GM23338 (cell line): Measurements from ENCODE around the gene FAM174C.

Experiments used
- CREB1 ChIP-seq: fragments of 250-450 bp; sonication (Bioruptor Pico); IDR thresholded peaks from 2 replicates; pipeline ENCODE4 v1.5.0; 2020; ENCODE audit warnings: low read depth, mild to moderate bottlenecking, moderate library complexity
- EZH2 ChIP-seq: fragments of 200-600 bp; sonication (generic); IDR thresholded peaks from one replicate; pipeline ENCODE4 v1.8.0; 2017; ENCODE audit warnings: antibody characterized with exemption, mild to moderate bottlenecking, low read depth; ENCODE audit not compliant: unreplicated experiment
- EZH2phosphoT487 ChIP-seq: fragments of 200-600 bp; sonication (generic); IDR thresholded peaks from one replicate; pipeline ENCODE4 v1.8.1; 2018; ENCODE audit warnings: antibody characterized with exemption; ENCODE audit not compliant: unreplicated experiment
- JUNB ChIP-seq: IDR thresholded peaks from one replicate; pipeline ENCODE4 v1.6.1; 2016; ENCODE audit warnings: antibody characterized with exemption; ENCODE audit not compliant: unreplicated experiment
- POLR2AphosphoS5 ChIP-seq: IDR thresholded peaks from 2 replicates; pipeline ENCODE4 v1.6.1; 2016; ENCODE audit warnings: antibody characterized with exemption, low read depth
- STAT1 ChIP-seq: IDR thresholded peaks from one replicate; pipeline ENCODE4 v1.6.1; 2016; ENCODE audit warnings: antibody characterized with exemption; ENCODE audit not compliant: unreplicated experiment
- ZNF114 ChIP-seq: fragments of 250-450 bp; sonication (Bioruptor Pico); IDR thresholded peaks from 2 replicates; pipeline ENCODE4 v1.5.0; 2020; ENCODE audit warnings: mild to moderate bottlenecking, moderate library complexity
- TF ChIP-seq, protein P1 (sequence below), 2 experiments: fragments of 200-600 bp in 1 of 2; sonication (generic) in 1 of 2; conservative IDR thresholded peaks; 2 replicates each; pipeline versions ENCODE4 v1.5.1 to v1.6.1; 2016 to 2017; ENCODE audit warnings: antibody characterized with exemption in 2 of 2, low read depth in 2 of 2, mild to moderate bottlenecking in 2 of 2, moderate library complexity in 1 of 2
- TF ChIP-seq, protein P2 (sequence below): IDR thresholded peaks from one replicate; pipeline ENCODE4 v1.6.1; 2018; ENCODE audit warnings: antibody characterized with exemption; ENCODE audit not compliant: unreplicated experiment
- TF ChIP-seq, protein P3 (sequence below): IDR thresholded peaks from 2 replicates; pipeline ENCODE4 v1.6.1; 2016; ENCODE audit warnings: antibody characterized with exemption
- TF ChIP-seq, protein P4 (sequence below): fragments of 250-450 bp; sonication (Bioruptor Pico); IDR thresholded peaks from 2 replicates; pipeline ENCODE4 v1.5.0; 2020; ENCODE audit warnings: mild to moderate bottlenecking, moderate library complexity

DNA sequence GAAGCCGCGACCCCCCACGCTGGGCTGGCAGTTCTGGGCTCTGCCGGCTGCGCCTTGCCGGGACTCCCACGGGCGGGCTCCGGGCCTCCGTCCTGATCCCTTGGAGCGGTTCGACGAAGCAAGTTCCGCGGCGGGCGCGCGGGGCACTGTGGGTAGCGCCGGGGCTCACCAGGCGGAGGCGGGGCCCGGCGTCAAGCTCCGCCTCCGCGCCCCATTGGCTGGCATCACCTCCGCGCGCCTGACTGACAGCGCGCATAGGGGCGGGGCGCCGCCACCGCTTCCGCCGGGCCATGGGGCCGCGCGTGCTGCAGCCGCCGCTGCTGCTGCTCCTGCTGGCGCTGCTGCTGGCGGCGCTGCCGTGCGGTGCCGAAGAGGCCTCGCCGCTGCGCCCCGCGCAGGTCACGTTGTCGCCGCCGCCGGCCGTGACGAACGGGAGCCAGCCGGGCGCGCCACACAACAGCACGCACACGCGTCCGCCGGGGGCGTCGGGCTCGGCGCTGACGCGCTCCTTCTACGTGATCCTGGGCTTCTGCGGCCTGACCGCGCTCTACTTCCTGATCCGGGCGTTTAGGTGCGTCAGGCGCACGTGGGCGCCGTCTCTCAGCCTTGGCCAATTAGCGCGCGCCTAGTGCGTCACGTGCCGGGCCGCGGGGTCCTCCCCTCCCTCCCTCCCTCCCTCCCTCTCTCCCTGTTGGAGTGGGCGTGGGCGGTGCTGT is at the start of gene FAM174C:
- TF ChIP-seq, protein P1, sequence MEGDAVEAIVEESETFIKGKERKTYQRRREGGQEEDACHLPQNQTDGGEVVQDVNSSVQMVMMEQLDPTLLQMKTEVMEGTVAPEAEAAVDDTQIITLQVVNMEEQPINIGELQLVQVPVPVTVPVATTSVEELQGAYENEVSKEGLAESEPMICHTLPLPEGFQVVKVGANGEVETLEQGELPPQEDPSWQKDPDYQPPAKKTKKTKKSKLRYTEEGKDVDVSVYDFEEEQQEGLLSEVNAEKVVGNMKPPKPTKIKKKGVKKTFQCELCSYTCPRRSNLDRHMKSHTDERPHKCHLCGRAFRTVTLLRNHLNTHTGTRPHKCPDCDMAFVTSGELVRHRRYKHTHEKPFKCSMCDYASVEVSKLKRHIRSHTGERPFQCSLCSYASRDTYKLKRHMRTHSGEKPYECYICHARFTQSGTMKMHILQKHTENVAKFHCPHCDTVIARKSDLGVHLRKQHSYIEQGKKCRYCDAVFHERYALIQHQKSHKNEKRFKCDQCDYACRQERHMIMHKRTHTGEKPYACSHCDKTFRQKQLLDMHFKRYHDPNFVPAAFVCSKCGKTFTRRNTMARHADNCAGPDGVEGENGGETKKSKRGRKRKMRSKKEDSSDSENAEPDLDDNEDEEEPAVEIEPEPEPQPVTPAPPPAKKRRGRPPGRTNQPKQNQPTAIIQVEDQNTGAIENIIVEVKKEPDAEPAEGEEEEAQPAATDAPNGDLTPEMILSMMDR (conservative IDR thresholded peaks at IDR 0.05; ENCODE audit: low read depth in 2 of 2): no peak
- TF ChIP-seq POLR2AphosphoS5: peak; percentile 87
- TF ChIP-seq JUNB: no peak
- TF ChIP-seq EZH2: no peak
- TF ChIP-seq EZH2phosphoT487: no peak
- TF ChIP-seq, protein P2, sequence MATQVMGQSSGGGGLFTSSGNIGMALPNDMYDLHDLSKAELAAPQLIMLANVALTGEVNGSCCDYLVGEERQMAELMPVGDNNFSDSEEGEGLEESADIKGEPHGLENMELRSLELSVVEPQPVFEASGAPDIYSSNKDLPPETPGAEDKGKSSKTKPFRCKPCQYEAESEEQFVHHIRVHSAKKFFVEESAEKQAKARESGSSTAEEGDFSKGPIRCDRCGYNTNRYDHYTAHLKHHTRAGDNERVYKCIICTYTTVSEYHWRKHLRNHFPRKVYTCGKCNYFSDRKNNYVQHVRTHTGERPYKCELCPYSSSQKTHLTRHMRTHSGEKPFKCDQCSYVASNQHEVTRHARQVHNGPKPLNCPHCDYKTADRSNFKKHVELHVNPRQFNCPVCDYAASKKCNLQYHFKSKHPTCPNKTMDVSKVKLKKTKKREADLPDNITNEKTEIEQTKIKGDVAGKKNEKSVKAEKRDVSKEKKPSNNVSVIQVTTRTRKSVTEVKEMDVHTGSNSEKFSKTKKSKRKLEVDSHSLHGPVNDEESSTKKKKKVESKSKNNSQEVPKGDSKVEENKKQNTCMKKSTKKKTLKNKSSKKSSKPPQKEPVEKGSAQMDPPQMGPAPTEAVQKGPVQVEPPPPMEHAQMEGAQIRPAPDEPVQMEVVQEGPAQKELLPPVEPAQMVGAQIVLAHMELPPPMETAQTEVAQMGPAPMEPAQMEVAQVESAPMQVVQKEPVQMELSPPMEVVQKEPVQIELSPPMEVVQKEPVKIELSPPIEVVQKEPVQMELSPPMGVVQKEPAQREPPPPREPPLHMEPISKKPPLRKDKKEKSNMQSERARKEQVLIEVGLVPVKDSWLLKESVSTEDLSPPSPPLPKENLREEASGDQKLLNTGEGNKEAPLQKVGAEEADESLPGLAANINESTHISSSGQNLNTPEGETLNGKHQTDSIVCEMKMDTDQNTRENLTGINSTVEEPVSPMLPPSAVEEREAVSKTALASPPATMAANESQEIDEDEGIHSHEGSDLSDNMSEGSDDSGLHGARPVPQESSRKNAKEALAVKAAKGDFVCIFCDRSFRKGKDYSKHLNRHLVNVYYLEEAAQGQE: no peak
- TF ChIP-seq CREB1 (CRISPR knock-in tag): peak; percentile 92
- TF ChIP-seq, protein P3, sequence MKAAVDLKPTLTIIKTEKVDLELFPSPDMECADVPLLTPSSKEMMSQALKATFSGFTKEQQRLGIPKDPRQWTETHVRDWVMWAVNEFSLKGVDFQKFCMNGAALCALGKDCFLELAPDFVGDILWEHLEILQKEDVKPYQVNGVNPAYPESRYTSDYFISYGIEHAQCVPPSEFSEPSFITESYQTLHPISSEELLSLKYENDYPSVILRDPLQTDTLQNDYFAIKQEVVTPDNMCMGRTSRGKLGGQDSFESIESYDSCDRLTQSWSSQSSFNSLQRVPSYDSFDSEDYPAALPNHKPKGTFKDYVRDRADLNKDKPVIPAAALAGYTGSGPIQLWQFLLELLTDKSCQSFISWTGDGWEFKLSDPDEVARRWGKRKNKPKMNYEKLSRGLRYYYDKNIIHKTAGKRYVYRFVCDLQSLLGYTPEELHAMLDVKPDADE: peak; percentile 67
- no peak for TF ChIP-seq ZNF114 (CRISPR knock-in tag)
- TF ChIP-seq, protein P4, sequence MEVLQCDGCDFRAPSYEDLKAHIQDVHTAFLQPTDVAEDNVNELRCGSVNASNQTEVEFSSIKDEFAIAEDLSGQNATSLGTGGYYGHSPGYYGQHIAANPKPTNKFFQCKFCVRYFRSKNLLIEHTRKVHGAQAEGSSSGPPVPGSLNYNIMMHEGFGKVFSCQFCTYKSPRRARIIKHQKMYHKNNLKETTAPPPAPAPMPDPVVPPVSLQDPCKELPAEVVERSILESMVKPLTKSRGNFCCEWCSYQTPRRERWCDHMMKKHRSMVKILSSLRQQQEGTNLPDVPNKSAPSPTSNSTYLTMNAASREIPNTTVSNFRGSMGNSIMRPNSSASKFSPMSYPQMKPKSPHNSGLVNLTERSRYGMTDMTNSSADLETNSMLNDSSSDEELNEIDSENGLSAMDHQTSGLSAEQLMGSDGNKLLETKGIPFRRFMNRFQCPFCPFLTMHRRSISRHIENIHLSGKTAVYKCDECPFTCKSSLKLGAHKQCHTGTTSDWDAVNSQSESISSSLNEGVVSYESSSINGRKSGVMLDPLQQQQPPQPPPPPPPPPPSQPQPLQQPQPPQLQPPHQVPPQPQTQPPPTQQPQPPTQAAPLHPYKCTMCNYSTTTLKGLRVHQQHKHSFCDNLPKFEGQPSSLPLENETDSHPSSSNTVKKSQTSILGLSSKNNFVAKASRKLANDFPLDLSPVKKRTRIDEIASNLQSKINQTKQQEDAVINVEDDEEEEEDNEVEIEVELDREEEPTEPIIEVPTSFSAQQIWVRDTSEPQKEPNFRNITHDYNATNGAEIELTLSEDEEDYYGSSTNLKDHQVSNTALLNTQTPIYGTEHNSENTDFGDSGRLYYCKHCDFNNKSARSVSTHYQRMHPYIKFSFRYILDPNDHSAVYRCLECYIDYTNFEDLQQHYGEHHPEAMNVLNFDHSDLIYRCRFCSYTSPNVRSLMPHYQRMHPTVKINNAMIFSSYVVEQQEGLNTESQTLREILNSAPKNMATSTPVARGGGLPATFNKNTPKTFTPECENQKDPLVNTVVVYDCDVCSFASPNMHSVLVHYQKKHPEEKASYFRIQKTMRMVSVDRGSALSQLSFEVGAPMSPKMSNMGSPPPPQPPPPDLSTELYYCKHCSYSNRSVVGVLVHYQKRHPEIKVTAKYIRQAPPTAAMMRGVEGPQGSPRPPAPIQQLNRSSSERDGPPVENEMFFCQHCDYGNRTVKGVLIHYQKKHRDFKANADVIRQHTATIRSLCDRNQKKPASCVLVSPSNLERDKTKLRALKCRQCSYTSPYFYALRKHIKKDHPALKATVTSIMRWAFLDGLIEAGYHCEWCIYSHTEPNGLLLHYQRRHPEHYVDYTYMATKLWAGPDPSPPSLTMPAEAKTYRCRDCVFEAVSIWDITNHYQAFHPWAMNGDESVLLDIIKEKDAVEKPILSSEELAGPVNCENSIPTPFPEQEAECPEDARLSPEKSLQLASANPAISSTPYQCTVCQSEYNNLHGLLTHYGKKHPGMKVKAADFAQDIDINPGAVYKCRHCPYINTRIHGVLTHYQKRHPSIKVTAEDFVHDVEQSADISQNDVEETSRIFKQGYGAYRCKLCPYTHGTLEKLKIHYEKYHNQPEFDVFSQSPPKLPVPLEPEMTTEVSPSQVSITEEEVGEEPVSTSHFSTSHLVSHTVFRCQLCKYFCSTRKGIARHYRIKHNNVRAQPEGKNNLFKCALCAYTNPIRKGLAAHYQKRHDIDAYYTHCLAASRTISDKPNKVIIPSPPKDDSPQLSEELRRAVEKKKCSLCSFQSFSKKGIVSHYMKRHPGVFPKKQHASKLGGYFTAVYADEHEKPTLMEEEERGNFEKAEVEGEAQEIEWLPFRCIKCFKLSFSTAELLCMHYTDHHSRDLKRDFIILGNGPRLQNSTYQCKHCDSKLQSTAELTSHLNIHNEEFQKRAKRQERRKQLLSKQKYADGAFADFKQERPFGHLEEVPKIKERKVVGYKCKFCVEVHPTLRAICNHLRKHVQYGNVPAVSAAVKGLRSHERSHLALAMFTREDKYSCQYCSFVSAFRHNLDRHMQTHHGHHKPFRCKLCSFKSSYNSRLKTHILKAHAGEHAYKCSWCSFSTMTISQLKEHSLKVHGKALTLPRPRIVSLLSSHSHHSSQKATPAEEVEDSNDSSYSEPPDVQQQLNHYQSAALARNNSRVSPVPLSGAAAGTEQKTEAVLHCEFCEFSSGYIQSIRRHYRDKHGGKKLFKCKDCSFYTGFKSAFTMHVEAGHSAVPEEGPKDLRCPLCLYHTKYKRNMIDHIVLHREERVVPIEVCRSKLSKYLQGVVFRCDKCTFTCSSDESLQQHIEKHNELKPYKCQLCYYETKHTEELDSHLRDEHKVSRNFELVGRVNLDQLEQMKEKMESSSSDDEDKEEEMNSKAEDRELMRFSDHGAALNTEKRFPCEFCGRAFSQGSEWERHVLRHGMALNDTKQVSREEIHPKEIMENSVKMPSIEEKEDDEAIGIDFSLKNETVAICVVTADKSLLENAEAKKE (CRISPR knock-in tag): no peak
- TF ChIP-seq STAT1: no peak
